WI38 (cell line): Measurements from ENCODE around the gene CIAO2B.
"Not testable (repeated sequence)": the region's sequence is repeated elsewhere in the genome, so short reads cannot be mapped to it uniquely, and the experiment has no call there.

Source experiments
- H3K4me3 ChIP-seq: 2 replicates; pipeline ENCODE4 v1.5.1; 2011; ENCODE audit warnings: low read depth, mild to moderate bottlenecking, control low read depth, low read length
- CTCF ChIP-seq: IDR thresholded peaks from 2 replicates; pipeline ENCODE4 v1.5.1; 2012; ENCODE audit warnings: low read depth, mild to moderate bottlenecking, control low read depth, low read length

Gene CIAO2B

GRCh38 chr16:66960270-66960669, 26.1 kb upstream of the CIAO2B start:
- no peak for TF ChIP-seq CTCF

GRCh38 chr16:66959704-66960161, 25.5 kb upstream of the CIAO2B start:
- TF ChIP-seq CTCF = no peak
- H3K4me3 ChIP-seq = no peak overlapping the region

More at GRCh38 chr16:66960270-66960669, 26.1 kb upstream of the CIAO2B start:
- no peak overlapping the region for H3K4me3 ChIP-seq

GRCh38 chr16:66958857-66959703, 24.9 kb upstream of the CIAO2B start:
- no peak overlapping the region for H3K4me3 ChIP-seq
- TF ChIP-seq CTCF = no peak

- not testable (repeated sequence) for H3K4me3 ChIP-seq
Measured at GRCh38 chr16:66956154-66956457, 21.9 kb upstream of the CIAO2B start.

GRCh38 chr16:66955363-66956153, 21.4 kb upstream of the CIAO2B start:
- H3K4me3 ChIP-seq = not testable (repeated sequence)

GRCh38 chr16:66954097-66954659, 20.0 kb upstream of the CIAO2B start:
- TF ChIP-seq CTCF = peak; percentile 83
- no peak overlapping the region for H3K4me3 ChIP-seq

GRCh38 chr16:66953462-66954096, 19.4 kb upstream of the CIAO2B start:
- no peak for TF ChIP-seq CTCF
- H3K4me3 ChIP-seq = no peak overlapping the region
